Inflammatory macrophage treated with lipopolysaccharide for 4 hours (primary cell): ENCODE results near the gene SOX3.

Experiments used
- DNase-seq: peaks from one replicate; pipeline ENCODE4 v3.0.0-alpha.2; 2020

Gene SOX3

GRCh38 chrX:140504371-140505324 is at the start of gene SOX3:
TSS of gene SOX3 (minus strand) at chrX:140505069. CDS start at chrX:140505060, 9 bp downstream.
- no peak for DNase-seq

GRCh38 chrX:140548985-140549384 is 44.1 kb upstream of the SOX3 start:
- no peak for DNase-seq

DNA sequence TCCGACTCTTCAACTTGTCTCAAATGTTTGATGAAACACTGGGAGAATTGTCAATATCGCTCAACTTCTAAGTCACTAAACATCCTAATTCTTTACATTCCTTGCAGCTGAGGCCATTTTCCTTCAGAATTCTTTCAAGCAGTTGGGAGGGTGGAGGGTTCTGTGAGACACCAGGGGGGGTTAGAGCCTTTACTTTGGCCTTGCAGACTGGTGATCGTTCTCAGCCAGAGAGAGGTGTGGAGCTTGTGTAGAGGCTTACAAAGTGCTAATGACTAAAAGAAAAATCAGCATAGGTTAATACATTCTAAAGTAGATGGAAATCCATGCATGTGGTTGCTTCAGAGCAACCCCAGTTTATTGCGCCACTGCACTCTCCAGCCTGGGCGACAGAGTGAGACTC is 21.3 kb upstream of the SOX3 start:
- no peak for DNase-seq

DNA sequence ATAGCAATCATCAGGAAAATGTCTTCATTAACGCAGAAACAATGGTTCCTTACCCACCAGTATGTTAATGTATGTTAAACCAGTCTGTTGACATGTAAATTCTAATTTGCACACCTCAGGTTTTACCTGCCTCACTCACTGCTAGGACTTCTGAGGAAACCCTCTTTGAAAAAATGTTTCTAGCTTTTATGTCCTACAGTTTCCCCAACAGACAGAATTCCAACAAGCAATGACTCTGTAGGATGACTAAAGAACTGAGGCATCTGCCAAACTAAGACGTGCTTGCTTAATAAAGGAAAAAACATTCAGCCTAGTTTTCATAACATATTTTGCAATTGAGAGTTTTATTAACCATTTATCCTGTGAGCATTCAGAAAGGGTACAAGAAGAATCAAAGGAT is 20.6 kb upstream of the SOX3 start:
- no peak for DNase-seq

DNA sequence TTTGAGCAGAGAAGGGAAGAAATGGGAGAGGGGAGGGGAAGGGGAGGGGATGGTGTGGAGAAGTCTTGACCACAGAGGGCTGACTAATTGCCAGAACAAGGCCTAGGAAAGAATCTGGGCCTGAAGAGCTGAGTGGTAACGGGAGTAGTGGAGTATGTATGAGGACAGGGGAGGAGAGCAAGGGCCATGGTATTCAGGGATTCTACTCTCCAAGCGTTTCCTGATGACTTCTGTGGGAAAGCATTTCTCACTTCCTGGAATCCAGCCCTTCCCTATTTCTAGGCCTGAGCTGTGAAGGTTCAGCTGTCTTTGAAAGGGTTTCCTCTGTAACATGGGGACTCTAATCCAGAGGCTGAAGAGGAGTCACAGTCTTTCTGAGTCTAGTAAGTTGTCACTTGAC is 19.7 kb upstream of the SOX3 start:
- DNase-seq: no peak

DNA sequence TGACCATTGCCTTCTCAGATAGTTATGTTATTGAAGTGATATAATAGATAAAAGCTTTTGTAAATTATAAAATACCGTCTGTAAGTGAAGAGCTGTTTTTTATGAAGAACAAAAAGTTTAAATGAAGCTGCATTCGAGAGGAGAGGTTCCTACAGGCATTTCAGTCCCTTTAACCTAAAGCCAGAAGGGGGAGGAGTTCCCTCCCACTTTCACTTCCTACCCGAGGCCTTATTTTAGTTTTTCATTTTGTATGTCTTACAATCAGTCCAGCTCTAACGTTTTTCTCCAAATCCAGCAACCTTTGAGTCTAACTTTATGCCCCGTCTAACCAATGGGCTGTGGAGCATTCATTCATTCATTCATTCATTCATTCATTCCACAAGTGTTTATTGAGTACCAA is 16.5 kb upstream of the SOX3 start:
- no peak for DNase-seq

GRCh38 chrX:140514554-140514953 is 9.7 kb upstream of the SOX3 start:
- no peak for DNase-seq

DNA sequence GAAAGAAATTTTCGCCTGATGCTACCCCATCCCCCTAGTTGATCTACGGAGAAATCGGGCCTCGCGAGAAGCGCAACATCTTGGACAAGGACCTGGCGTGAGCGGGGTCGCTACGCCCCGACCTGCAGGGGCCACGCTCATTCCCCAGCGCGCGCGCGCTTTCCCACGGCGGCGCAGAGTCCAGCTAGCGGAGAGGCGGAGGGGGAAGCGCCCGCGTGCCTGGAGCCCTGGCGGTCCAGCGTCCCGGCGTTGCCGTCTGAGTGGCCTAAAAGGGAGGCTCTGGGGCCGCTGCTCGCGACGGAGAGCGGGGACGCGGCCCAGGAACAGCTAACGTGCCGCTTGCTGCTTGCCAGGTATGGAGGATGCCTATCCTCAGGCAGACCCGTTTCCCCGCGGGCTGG is 6.0 kb upstream of the SOX3 start:
- no peak for DNase-seq

GRCh38 chrX:140510306-140510676 is 5.4 kb upstream of the SOX3 start:
- DNase-seq: no peak

DNA sequence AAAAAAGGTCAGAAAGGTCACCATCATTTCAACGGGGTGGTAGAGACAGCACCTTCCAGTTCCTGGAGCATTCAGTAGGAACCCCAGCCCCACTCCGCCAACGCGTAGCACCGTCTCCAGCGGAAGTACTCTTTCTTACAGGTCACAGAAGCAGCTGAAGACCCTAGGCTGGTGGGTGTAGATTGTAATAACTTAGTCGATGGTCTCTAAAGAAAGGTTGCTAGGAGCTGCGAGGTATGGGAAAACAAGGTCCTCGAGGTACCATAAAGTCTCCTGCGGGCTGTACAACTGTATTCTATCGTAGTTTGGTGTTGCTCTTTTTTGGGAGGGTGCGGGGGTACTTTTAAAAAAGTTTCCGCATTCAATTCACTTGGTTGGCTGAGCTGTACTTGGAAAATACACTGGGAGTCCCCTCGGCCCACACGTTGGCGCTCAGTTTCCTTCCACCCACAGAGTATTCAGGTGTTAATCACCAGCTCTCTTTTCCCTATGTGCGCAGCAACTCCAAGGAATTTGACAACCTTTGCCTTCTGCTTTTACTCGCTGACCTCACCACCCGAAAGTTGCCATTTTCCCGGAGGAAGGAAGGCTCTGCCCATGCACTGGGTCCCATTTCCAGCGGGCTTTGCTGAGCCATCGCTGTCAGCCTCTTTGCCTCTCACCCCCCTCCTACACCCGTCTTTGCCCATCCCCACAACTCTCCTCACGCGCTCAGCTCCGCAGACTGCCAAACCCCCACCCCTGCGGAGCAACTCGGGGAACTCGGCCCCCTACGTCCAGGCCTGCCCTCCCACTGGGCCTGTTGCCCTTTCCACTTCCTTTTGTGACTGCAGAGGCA is 4.8 kb upstream of the SOX3 start:
- DNase-seq: no peak

DNA sequence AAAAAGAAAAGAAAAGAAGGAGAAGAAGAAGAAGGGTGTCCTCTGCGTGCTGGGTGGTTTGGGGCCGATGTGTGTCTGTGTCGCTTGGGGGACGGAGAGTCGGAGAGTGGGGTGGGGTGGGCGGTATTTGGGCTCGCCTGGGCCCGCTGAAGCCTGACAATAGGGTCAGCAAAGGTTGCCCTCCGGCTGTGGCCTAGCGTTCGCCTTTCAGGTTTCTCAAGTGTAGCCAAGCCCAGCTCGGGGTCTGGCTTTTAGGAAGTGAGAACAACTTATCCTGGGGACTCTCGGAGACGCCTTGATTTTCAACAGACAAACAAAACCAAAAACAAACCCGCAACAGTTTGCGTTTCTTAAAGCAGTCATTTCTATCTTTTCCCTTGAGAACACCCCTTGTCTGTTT is 4.1 kb upstream of the SOX3 start:
- DNase-seq: no peak

GRCh38 chrX:140507982-140508305 is 3.1 kb upstream of the SOX3 start:
- no peak for DNase-seq

DNA sequence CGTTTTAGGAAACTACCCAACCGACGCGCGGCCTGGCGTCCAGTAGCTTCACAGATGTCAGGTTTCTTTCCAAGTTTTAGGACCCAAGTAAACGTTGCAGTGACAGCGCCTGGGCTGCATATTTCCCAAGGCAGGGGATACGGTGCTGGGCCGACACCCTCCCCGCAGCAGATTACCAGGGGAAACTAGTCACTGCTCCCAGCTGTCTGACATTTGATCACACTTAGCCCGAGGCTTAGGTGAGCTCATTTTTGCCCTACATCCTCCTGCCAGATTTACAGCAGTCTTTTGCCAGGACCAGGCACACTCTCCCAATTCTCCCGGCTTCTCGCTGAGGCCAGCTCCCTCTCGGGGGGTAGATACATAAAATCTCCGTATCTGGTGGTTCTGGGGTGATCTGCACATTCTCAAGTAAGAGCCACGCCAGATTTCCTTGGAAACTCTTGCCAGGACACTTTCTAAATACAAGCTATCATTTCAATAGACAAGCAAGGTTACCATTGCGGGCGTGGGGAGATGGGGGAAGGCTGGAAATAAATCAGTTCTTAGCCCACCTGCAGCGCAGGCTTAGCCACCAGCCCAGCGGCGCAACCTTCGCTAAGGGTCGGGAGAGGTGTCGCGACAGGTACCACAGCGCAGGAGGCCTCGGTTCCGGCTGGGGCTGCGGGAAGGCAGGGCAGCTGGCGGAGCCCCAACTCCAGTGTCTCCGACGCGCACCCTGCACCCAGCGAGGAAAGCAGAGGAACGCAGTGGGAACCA is 2.5 kb upstream of the SOX3 start:
- DNase-seq: no peak

- no peak for DNase-seq
Measured at GRCh38 chrX:140505421-140506337, 810 bp upstream of the SOX3 start.

DNA sequence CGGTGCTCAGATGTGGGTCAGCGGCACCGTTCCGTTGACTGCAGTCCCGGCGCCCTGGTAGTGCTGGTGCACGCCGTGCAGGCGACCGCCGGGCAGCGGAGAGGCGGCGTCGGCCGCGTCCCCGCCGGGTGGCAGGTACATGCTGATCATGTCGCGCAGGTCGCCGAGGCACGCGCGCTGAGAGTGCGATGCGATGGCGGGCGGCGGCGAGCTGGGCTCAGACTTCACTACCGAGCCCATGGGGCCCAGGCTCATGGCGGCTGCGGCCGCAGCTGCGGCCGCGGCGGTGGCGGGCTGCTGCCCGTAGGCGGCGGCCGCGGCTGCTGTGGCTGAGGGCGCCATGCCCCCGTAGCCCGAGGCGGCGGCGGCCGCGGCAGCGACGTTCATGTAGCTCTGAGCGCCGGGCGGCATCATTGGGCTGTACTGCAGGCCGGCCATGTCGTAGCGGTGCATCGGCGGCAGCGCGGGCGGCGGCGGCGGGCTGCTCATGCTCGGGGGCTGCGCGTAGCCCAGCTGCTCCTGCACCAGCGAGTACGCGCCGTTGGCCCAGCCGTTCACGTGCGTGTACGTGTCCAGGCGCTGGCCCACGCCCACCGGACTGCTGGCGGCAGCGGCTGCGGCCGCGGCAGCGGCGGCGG is 1.0 kb downstream of the SOX3 start:
- no peak for DNase-seq

DNA sequence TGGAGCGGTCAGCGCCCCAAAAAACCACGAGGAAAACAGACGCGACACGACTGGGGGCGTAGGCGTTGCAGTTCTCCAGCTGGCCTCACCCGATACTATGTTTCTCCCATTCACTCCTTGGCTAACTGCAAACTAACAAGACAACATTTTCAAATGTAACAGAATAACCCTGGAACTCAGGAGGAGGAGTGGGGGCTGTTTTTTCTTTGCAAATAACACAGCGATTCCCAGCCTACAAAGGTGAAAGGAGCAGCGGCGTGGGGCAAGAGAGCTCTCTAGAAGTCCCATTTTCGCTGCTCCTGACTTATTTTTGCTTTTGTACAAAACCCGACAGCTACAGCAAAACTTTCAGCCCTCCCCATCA is 1.6 kb downstream of the SOX3 start:
- no peak for DNase-seq

DNA sequence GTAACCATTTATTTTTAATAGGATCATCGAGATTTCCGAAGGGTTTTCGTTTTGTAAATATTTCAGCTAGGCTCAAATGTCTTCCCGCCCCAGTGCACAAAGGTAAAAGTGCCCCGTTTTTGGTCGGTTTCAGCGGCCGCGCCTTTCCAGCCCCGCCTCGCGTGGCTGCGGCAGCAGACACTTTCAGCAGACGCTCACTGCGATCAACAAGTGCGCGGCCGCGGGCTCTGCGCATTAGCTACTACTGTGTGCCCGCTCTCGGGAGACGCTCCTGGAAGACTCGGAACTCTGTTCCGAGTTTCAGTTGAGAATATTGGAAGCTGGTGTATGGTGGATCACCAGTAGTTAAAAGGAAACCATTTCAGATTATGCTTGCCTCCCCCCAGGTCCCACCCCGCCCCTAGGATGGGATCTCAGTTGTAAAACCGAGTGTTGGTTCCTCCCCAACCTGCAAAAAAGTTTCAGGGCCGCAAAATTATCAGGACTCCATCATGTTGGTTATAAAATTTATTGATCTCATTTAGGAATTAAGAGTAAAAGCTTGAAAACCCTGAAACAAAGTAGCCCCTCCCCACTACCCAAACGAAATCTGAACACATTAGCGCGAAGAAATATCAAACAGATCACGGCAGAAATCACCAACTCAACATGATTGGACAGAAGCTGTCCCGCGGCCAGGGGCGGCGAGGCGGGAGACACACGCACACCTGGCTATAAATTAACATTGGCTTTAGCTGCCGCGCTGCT is 2.2 kb downstream of the SOX3 start:
- DNase-seq: no peak

DNA sequence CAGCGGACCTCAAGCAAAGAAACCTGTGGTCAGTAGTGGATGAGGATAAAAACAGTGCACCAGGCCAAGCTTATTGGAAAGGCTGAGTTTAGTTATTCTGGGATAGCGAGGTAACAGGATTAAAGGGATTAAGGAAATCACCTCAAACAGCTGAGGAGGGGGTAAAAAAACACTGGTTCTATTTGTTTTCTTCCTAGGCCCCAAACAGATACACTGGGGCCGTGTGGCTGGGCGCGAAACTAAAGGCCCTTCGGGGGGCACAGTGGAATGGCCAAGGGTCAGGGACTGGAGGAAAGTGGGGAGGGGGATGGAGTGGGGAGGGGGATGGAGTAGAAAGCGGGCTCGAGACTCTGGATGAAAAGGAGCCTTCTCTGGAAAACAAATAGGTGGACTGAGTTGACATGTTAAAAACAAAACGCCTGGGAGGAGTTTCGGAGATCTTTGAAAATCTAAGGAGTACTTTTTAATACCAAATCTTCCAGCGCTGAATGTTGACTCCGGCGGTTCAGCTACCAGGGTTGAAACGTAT is 2.9 kb downstream of the SOX3 start:
- DNase-seq: no peak

DNA sequence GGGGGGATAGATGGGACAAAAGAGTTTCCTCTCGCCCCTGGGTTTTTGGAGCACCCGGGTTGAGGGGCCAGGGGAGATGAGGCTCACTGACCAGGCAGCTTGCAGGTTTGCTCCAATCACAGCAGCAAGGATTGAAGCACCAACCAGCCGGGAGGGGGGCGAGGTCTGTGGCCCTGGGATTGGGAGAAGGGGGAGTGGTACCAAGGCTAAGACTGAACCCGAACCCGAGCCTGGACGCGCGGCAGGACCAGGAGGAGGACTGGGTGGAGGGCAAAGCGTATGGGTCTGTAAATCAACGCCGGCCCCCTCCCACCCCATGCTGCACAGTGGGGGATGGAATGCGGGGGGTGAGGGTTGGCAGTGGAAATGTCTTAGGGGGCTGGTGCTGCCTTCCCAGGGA is 3.5 kb downstream of the SOX3 start:
- DNase-seq: no peak

DNA sequence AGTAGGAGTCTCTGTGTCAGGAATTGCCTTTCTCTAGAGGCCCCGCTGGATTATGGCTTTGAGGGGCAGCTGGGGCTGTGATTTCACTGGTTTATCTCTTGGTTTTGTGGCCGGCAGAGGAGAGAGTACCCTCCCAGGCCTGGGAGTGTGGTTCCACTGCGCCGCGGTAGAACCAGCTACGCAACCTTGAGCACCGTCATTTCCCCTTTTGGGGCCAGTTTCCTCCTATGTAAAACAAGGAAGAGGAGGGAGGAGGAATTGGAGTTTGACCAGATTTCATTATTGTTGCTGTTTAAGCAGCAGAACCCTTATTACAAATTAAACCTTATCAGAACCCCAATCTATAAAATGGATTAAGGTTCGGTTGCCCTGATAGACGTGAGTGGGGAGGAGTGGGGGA is 4.4 kb downstream of the SOX3 start:
- DNase-seq: no peak

DNA sequence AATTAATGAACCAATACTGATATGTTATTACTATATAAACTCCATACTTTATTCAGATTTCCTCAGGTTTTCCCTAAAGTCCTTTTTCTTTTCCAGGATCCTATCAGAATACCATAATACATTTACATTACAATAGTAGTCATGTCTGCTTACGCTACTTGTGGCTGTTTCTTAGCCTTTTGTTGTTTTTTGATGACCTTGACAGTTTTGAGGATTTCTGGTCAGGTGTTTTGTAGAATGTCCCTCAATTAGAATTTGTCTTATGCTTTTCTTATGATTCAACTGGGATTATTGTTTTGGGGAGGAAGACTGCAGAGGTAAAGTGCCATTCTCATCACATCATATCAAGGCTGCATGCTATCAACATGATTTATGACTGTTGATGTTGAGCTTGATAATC is 9.1 kb downstream of the SOX3 start:
- DNase-seq: no peak
